HG02870 (cell line): ENCODE measurements around the gene TMEM214.

Experiments used
- ATAC-seq: cut with Tn5 transposase; IDR thresholded peaks from one replicate; pipeline ENCODE4 v1.9.1; 2021; ENCODE audit warnings: mild to moderate bottlenecking, moderate library complexity; ENCODE audit not compliant: unreplicated experiment

TMEM214 gene

GRCh38 chr2:27032495-27033252 lies at the start of gene TMEM214:
TSS of gene TMEM214 (plus strand) at chr2:27032965. CDS start at chr2:27033016, 51 bp downstream.
- peak; percentile 81 for ATAC-seq

- ATAC-seq, result no peak
Observed at GRCh38 chr2:26983746-26984145, 49.0 kb upstream of the TMEM214 start.

- ATAC-seq, result no peak
Observed at GRCh38 chr2:26985807-26986206, 47.0 kb upstream of the TMEM214 start.

- no peak for ATAC-seq
Observed at GRCh38 chr2:26986576-26986975, 46.2 kb upstream of the TMEM214 start.

- no peak for ATAC-seq
Observed at GRCh38 chr2:26988058-26988860, 44.5 kb upstream of the TMEM214 start.

GRCh38 chr2:26989156-26989555 lies 43.6 kb upstream of the TMEM214 start:
- no peak for ATAC-seq

- ATAC-seq, result no peak
Observed at GRCh38 chr2:26991717-26992116, 41.0 kb upstream of the TMEM214 start.

GRCh38 chr2:26993768-26994167 lies 39.0 kb upstream of the TMEM214 start:
- no peak for ATAC-seq

GRCh38 chr2:26994983-26995382 lies 37.8 kb upstream of the TMEM214 start:
- no peak for ATAC-seq

GRCh38 chr2:26997394-26997793 lies 35.4 kb upstream of the TMEM214 start:
- no peak for ATAC-seq

GRCh38 chr2:26998323-26998722 lies 34.4 kb upstream of the TMEM214 start:
- ATAC-seq, result no peak

- ATAC-seq, result no peak
Observed at GRCh38 chr2:27000228-27000627, 32.5 kb upstream of the TMEM214 start.

GRCh38 chr2:27000995-27001394 lies 31.8 kb upstream of the TMEM214 start:
- ATAC-seq, result no peak

GRCh38 chr2:27001950-27002349 lies 30.8 kb upstream of the TMEM214 start:
- ATAC-seq, result no peak

- ATAC-seq, result no peak
Observed at GRCh38 chr2:27003007-27003406, 29.8 kb upstream of the TMEM214 start.

GRCh38 chr2:27003857-27004256 lies 28.9 kb upstream of the TMEM214 start:
- no peak for ATAC-seq

GRCh38 chr2:27006602-27007415 lies 26.0 kb upstream of the TMEM214 start:
- no peak for ATAC-seq

- ATAC-seq, result no peak
Observed at GRCh38 chr2:27007416-27008374, 25.1 kb upstream of the TMEM214 start.

GRCh38 chr2:27008678-27009077 lies 24.1 kb upstream of the TMEM214 start:
- no peak for ATAC-seq

- no peak for ATAC-seq
Observed at GRCh38 chr2:27009083-27009482, 23.7 kb upstream of the TMEM214 start.
